ENCODE results near the gene ANKRD11.

DNA sequence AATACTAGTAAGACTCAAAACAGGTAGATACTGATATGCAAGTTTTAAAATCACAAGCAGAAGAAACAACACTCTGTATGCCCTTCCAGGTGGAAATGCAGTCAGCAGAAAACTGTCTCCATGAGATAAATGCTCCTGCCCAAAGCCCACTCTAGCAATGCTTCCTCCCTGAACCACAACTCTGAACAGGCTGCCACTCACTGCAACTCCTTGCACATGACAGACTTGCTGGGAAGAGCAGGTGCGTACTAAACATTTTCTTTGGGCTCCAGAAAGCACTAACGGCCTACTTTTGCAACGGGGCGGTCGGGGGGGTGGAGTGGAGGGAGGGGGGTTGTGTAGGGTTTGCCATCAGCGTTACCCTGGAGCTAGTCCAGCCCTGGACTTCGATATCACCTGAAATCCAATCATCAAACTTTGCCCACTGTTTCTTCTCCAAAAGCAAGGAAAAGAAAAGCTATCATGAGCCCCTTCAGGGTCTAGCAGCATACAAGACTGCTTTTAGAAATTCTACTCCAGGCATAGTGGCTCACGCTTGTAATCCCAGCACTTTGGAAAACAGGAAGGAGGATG lies 46.1 kb downstream of the ANKRD11 start:
- TF ChIP-seq, protein P1, sequence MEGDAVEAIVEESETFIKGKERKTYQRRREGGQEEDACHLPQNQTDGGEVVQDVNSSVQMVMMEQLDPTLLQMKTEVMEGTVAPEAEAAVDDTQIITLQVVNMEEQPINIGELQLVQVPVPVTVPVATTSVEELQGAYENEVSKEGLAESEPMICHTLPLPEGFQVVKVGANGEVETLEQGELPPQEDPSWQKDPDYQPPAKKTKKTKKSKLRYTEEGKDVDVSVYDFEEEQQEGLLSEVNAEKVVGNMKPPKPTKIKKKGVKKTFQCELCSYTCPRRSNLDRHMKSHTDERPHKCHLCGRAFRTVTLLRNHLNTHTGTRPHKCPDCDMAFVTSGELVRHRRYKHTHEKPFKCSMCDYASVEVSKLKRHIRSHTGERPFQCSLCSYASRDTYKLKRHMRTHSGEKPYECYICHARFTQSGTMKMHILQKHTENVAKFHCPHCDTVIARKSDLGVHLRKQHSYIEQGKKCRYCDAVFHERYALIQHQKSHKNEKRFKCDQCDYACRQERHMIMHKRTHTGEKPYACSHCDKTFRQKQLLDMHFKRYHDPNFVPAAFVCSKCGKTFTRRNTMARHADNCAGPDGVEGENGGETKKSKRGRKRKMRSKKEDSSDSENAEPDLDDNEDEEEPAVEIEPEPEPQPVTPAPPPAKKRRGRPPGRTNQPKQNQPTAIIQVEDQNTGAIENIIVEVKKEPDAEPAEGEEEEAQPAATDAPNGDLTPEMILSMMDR (optimal IDR thresholded peaks at IDR 0.05 in 1 of 3, IDR thresholded peaks at IDR 0.05 in 1 of 3, conservative IDR thresholded peaks at IDR 0.05 in 1 of 3; ENCODE audit: extremely low read depth in 1 of 3, insufficient read depth in 2 of 3, low read length in 3 of 3): no peak
- no peak for TF ChIP-seq EZH2 (IDR thresholded peaks at IDR 0.05; ENCODE audit: low read length)
